HG02981 (cell line): ENCODE measurements around the gene SRF.

Source experiments
- ATAC-seq: cut with Tn5 transposase; IDR thresholded peaks from one replicate; pipeline ENCODE4 v1.9.1; 2021; ENCODE audit warnings: mild to moderate bottlenecking, moderate library complexity; ENCODE audit not compliant: unreplicated experiment

SRF gene

DNA sequence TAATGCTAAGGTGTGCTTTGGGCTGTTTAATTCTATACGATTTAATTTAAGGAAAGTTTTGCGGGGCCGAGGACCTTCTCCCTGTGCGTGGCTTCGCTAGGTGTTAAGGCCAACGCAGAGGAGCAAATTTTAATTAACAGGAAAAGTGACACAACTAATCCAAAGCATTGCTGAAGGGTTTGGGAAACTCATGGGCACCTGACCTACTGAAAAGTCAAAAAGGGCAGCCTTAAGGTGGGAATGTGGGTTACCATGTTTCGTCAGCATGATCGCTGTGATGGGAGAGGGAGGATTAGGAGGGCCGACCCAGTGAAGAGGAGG is 10.5 kb downstream of the SRF start:
- ATAC-seq: no peak

DNA sequence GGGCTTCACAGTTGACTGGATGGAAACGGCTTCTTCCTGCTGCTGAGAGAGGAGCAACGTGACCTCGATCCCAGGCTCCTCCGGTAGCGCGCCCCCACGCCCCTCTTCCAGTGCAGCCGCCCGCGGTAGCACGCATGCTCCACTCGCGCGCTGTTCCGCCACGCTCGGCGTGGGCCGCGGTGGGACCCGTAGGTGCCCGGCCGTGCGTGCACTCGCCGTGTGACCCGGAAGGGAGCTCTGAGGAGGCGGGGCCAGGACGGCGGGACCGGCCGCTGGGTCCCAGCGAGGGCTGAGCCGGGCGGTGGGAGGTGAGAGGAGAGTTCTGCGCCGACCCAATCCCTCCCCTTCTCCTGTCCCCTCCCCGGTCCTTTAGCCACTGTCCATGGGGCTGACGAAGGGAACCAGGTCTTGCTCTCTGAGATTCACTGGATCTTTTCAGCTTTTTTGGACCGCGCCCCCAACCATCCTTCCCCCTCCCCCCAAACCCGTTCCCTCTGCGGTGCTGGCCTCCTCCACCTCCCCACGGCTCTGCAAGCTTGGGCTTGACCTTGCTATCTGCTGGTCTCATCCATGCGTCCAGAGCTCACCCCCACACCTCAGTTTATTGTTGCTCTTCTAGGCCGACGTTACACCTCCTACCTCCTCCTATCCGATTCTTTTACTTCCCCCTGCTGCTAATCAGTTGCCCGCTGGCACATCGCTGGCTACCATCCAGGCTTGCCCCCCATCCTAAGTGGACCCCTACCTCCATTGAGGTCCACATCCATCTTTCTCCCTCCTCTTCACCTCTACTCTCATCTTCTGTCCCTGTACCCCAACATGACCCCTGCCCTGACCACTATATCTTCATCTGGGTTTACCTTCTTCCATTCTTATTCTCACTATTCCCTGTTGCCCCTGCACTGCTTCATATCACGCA is 11.1 kb downstream of the SRF start, which contains the start of gene CUL9:
Gene CUL9 (plus strand): TSS at position 255 of the 919 bp plus-strand sequence. CDS start 2,115 bp downstream, outside the sequence.
- ATAC-seq: peak; percentile 86

DNA sequence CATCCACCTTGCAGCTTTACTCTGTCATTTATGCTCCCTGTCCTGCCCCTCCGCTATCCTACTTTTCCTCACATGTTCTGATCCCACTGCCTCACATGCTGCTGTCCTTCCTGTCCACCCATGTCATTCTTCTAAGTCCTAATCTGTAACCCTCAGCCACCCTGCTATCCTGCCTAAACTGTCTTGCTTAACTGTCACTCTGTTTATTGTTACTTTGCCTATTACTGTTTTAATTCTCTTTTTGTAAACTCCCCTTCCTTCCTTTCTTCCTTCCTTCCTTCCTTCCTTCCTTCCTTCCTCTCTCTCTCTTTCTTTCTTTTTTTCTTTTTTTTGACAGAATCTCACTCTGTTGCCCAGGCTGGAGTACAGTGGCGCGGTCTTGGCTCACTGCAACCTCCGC is 12.4 kb downstream of the SRF start:
- no peak for ATAC-seq

DNA sequence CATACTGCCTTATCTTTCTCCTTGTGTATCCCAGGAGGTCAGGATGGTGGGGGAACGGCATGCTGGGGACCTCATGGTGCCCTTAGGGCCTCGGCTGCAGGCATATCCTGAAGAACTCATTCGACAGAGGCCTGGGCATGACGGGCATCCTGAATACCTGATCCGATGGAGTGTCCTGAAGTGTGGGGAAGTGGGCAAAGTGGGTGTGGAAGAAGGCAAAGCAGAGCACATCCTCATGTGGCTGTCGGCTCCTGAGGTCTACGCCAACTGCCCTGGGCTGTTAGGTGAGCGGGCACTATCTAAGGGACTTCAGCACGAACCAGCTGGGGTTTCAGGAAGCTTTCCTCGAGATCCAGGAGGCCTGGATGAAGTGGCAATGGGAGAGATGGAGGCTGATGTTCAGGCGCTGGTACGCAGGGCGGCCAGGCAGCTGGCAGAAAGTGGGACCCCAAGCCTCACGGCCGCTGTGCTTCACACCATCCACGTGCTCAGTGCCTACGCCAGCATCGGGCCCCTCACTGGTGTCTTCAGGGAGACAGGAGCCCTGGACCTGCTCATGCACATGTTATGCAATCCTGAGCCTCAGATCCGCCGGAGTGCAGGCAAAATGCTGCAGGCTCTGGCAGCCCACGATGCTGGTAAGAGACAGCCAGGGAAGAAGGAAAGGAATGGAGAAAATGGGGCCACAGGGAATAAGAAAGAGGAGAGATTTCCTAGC is 13.4 kb downstream of the SRF start:
- no peak for ATAC-seq

DNA sequence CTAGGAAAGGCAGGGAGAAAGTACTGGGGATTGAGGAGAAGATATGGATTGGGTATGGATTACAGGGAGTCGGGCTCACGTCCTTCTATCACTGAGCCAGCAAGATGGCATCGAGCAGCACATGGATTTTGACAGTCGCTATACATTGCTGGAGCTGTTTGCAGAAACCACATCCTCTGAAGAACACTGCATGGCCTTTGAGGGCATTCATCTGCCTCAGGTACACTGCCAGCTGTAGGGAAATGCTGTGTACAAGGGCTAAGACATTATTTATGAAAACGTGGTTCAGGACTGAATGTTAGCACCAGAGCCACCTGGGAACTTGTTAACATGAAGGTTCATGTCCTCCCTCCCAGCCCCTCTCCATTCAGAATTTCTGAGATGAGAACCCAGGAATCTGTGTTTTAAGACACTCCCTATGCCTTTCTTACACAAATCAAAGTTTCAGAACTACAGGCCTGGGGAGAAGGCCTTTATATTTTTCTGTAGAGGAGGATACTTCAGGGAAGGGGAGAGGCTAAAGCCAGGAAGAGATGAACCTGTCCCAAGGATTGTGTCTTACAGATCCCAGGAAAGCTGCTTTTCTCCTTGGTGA is 14.4 kb downstream of the SRF start:
- ATAC-seq: no peak

DNA sequence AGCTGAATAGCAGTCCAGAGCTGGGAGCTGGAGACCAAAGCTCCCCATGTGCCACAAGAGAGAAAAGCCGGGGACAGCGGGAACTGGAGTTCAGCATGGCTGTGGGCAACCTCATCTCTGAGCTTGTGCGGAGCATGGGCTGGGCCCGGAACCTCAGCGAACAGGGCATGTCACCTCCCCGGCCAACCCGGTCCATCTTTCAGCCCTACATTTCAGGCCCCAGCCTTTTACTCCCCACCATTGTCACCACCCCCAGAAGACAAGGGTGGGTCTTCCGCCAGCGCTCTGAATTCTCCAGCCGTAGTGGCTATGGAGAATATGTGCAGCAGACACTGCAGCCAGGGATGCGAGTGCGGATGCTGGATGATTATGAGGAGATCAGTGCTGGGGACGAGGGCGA is 14.9 kb downstream of the SRF start:
- ATAC-seq: no peak

DNA sequence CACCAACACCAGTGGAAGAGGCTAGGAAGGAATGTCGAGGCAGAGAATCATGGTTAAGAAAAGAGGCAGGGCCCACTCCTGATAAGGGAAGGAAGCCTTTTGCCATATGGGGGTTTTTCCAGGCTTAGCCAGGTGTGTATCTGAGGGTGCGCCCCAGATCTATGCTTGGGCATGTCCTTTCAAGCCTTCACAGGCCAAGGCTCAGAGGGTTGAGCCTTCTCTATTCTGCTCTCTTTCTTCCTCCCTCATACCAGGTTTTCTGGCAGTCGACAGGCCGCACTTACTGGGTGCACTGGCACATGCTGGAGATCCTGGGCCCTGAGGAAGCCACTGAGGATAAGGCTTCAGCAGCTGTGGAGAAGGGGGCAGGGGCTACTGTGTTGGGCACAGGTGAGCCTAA is 15.6 kb downstream of the SRF start:
- ATAC-seq: no peak

DNA sequence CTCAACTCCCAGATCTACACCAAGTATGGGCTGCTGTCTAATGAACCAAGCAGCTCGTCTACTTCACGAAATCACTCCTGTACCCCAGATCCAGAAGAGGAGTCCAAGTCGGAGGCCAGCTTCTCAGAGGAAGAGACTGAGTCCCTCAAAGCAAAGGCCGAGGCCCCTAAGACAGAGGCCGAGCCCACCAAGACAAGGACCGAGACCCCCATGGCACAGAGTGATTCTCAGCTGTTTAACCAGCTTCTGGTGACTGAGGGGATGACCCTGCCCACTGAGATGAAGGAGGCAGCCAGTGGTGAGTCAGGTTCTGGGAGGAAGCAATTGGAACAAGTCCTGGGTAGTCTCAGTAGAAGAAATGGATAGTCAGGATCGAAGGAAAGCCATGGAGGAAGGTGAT is 16.8 kb downstream of the SRF start:
- ATAC-seq: no peak

DNA sequence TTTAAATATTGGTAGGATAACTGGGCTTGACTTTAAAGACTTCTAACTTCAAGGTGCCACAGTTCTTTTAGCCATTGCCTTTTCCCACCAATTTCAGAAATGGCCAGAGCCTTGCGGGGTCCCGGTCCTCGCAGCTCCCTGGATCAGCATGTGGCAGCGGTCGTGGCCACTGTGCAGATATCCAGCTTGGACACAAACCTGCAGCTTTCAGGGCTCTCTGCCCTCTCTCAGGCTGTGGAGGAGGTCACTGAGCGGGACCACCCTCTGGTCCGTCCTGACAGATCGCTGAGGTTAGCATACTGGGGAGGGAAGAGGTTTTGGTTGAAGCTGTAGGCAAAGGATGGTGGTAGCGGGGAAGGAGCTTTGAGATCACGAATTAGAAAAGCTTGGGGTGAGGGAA is 17.4 kb downstream of the SRF start:
- no peak for ATAC-seq

DNA sequence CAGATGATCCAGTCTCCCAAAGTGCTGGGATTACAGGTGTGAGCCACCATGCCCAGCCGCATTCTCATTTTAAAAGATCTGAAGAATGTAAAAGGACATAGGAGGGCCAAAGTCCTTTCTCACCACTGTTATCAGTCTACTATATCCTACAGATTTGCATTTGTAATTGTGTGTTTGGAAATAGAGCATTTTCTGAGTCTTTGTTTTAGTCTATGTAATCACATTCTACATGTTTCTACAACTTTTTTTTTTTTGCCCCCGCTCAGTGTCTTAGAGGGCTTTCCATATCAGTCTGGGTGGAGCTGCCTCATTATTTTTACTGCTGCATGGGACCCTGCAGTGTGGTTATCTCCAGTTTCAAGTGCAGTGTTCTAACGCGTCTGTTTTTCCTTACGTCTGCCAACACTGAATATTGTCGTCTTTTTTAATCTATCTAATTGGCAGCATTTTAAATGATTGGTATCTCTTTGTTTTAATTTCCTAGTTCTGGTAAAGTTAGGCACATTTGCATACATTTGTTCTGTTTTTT is 18.8 kb downstream of the SRF start:
- no peak for ATAC-seq

DNA sequence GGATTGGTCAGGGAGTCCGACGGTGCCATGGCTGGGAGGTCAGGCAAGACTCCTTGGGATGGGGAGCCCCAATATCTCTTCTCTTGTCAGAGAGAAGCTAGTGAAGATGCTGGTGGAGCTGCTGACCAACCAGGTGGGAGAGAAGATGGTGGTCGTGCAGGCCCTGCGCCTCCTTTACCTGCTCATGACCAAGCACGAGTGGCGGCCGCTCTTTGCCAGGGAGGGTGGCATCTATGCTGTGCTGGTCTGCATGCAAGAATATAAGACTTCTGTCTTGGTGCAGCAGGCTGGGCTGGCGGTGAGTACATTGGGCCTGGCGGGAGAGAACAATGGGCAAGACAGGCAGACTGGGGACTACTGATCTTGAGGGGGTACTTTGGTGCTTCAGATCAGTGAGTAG is 21.8 kb downstream of the SRF start:
- ATAC-seq: no peak

DNA sequence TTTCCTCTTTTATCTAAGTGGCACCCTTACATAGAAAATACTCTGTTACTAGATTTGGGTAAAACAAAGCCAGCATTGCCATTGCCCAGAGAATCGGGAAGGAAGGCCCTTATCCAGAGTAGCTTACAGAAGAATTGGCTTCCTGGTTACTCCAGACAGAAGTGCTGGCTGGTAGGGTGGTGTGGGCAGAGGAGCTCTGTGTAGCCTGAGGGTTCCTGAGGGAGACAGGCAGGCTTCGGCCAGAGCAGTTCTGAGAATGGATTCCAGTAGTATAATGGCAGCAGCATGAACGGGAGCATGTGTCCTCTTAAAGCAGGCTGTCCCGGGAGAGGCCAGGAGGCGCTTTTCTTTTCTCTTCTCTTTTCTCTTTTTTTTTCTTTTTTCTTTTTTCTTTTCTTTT is 22.9 kb downstream of the SRF start:
- no peak for ATAC-seq

DNA sequence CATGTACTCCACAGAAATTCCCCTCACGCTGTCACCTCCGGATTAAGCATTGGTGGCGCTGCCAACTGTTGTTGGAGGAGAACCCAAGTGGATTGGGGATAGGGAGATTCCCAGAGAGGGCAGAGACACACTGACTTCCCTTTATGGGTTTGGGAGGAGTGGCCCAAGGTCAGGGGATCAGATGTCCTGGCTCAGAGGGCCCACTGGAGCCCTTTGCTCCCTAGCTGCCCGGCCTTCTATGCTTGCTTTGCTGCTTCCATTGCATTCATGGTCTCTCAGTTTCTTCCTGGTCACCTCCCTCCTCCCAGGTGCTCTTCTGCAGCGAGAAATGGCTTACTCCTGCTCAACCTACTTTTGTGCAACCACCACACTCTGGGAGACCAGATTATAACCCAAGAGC is 25.3 kb downstream of the SRF start:
- ATAC-seq: no peak

DNA sequence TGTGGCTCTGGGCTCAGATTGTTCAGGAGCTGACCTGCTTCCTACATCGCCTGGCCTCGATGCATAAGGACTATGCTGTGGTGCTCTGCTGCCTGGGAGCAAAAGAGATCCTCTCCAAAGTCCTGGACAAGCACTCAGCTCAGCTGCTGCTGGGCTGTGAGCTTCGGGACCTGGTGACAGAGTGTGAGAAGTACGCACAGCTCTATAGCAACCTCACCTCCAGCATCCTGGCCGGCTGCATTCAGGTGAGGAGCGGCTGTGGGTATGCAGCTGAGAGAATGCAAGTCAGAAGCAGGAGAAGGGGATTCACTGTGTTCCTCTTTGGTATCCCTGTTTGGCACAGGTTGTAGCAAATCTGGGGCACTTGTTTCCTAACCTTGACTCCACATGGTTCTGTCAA is 28.8 kb downstream of the SRF start:
- ATAC-seq: no peak

DNA sequence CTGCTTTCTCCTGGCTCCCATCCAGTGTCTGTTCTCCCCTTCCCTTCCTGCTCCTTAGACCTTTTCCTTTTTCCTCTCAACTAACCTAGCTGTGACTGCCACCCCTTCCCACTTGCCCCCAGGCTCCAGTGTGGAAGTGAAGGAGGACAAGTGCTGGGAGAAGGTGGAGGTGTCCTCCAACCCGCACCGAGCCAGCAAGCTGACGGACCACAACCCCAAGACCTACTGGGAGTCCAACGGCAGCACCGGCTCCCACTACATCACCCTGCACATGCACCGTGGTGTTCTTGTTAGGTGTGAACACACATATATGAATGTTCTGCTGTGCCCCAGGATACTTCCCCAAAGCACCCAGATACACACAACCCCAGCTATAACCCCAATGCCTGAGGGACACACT is 29.5 kb downstream of the SRF start:
- no peak for ATAC-seq

DNA sequence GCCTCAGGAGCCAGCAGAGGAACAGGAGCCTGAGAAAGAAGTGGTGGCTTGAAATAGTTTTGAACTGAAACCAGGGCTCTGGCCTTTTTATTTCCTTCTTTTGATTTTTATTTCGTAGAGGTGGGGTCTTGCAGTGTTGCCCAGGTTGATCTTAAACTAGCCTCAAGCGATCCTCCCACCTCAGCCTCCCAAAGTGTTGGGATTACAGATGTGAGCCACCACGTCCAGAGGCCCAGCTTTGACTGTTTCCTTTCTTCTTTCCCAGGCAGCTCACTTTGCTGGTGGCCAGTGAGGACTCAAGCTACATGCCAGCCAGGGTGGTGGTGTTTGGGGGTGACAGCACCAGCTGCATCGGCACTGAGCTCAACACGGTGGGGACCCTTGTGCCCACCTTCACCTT is 31.4 kb downstream of the SRF start:
- no peak for ATAC-seq

DNA sequence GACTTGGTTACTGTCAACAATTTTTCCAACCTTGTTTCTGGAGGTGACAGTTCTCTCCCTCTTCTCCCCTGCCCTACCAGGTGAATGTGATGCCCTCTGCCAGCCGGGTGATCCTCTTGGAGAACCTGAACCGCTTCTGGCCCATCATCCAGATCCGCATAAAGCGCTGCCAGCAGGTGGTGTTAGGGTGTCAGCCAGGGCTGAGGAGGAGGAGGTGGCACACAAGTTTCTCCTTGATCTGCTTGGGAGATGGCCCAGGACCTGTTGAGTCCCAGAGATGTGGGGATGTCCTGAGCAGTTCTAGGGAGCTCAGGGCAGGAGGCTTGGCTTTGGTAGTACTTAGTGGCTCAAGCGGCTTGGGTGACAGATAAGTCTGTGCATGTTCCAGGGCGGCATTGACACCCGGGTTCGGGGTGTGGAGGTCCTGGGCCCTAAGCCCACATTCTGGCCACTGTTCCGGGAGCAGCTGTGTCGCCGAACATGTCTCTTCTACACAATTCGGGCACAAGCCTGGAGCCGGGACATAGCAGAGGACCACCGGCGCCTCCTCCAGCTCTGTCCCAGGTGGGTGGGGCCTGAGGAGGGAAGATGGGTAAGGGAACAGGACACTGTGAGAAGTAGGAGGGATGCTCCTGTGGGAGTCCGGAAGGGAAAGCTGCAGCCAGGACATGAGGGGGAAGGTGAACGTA is 32.1 kb downstream of the SRF start:
- no peak for ATAC-seq

DNA sequence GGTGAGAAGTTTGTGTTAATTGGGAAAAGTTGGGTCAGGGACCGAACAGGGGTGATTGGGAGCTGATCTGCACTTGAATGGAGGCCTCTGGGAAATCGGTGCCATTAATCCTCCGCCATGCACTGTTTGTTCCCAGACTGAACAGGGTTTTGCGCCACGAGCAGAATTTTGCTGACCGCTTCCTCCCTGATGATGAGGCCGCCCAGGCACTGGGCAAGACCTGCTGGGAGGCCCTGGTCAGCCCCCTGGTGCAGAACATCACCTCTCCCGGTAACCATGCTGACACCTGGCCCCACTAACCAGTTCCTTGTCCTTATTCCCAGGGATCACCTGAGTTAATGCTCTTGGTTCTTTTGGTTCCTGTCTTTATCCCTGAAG is 32.6 kb downstream of the SRF start:
- no peak for ATAC-seq

DNA sequence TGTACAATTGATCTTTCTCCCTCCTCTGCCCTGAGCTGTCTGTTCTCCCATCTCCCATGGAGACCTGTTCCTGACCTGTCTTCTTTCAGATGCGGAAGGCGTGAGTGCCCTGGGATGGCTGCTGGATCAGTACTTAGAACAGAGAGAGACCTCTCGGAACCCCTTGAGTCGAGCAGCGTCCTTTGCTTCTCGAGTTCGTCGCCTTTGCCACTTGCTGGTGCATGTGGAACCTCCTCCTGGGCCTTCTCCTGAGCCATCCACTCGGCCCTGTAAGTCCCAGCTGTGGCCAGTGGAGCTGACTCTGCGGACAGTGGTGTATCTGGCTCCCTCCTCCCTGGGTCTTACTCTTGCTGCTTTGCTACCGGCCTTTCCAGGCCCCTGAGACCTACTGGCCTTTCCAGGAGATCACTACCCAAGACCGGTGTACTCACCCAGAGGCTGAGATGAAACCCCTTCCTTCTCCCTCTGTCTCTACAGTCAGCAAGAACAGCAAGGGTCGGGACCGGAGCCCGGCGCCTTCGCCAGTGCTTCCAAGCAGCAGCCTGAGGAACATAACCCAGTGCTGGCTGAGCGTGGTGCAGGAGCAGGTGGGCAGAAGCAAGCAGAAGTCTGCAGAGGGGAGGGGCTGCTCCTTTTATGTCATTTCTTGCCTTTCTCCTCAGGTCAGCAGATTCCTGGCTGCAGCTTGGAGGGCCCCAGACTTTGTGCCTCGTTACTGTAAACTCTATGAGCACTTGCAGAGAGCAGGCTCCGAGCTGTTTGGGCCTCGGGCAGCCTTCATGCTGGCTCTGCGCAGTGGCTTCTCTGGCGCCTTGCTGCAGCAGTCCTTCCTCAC is 33.4 kb downstream of the SRF start:
- no peak for ATAC-seq

DNA sequence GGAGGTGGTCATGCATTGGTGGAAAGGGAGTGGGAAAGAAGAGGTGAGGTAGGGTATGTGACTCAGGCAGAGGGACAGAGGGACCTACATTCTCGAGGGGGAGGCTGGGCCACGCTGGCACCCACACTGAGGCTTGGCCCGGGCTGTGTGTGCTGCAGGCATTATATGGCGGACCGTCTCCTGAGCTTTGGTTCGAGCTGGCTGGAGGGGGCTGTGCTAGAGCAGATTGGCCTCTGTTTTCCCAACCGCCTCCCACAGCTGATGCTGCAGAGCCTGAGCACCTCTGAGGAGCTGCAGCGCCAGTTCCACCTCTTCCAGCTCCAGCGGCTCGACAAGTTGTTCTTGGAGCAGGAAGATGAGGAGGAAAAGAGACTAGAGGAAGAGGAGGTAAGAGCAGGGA is 34.8 kb downstream of the SRF start:
- no peak for ATAC-seq
